NCI-H1417 treated with DMSO at 0.1 percent for 48 hours (cell line): ENCODE data around the gene CCL13.
A peak's percentile ranks its signal among the peaks of the same experiment; 100 is the strongest.

ENCODE experiments used
- DNase-seq: peaks from one replicate; lab custom pipeline; 2025; lab: John Stamatoyannopoulos, UW

CCL13 gene

GRCh38 chr17:34363183-34363661, 6.9 kb downstream of the CCL13 start, which contains the start of gene CCL1:
CCL1 (minus strand) TSS chr17:34363233; CDS start chr17:34363161, 72 bp downstream.
- DNase-seq, result no peak

- no peak for DNase-seq
These were observed 8.5 kb downstream of the CCL13 start for GRCh38 chr17:34364751-34365150.

GRCh38 chr17:34365340-34365739, 9.1 kb downstream of the CCL13 start:
- no peak for DNase-seq

- no peak for DNase-seq
These were observed 9.7 kb downstream of the CCL13 start for GRCh38 chr17:34366010-34366409.

GRCh38 chr17:34366529-34367107, 10.3 kb downstream of the CCL13 start:
- no peak for DNase-seq

GRCh38 chr17:34367486-34368195, 11.4 kb downstream of the CCL13 start:
- DNase-seq, result no peak

GRCh38 chr17:34368196-34368945, 12.1 kb downstream of the CCL13 start:
- DNase-seq, result no peak

GRCh38 chr17:34368946-34369500, 12.7 kb downstream of the CCL13 start:
- no peak for DNase-seq

GRCh38 chr17:34369571-34369970, 13.3 kb downstream of the CCL13 start:
- DNase-seq, result no peak

GRCh38 chr17:34370376-34370996, 14.2 kb downstream of the CCL13 start:
- DNase-seq, result no peak

- DNase-seq, result no peak
These were observed 14.7 kb downstream of the CCL13 start for GRCh38 chr17:34370997-34371395.

GRCh38 chr17:34371405-34372100, 15.3 kb downstream of the CCL13 start:
- DNase-seq, result no peak

GRCh38 chr17:34374457-34374856, 18.2 kb downstream of the CCL13 start:
- DNase-seq, result peak; percentile 40

- DNase-seq, result no peak
These were observed 19.2 kb downstream of the CCL13 start for GRCh38 chr17:34375426-34375997.

- no peak for DNase-seq
These were observed 21.0 kb downstream of the CCL13 start for GRCh38 chr17:34377078-34377823.

- no peak for DNase-seq
These were observed 22.4 kb downstream of the CCL13 start for GRCh38 chr17:34378664-34379101.

- DNase-seq, result no peak
These were observed 23.6 kb downstream of the CCL13 start for GRCh38 chr17:34379868-34380267.

- no peak for DNase-seq
These were observed 26.4 kb downstream of the CCL13 start for GRCh38 chr17:34382621-34383124.

- DNase-seq, result no peak
These were observed 26.9 kb downstream of the CCL13 start for GRCh38 chr17:34383216-34383615.

- DNase-seq, result no peak
These were observed 28.0 kb downstream of the CCL13 start for GRCh38 chr17:34384271-34384670.
